ENCODE data around the gene RASSF7.

Gene RASSF7

DNA sequence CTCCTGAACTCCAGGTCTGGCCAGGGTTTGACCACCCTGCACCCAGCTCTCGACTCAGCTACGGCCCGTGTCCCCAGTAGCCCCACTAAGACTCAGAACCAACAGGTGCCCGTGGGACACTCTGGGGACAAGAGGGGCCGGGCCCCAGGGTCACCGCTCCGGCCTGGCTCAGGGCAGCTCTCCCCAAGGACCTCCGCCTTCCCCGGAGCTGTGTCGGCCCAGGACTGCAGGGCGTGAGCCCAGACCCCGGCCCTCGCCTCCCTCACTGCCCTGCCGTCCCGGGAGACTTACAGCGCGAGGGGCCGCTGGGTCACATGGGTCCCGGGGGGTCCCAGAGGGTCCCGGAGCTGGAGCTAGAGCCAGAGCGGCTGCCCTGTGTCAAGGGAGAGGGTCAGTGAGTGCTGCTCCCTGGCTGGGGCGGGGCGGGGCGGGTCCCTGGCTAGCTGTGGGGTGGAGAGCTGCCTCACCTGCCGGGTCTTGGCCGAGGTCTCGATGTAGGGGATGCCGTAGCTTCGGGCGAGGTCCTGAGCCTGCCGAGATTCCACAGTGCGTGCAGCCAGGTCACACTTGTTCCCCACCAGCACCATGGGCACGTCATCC lies 27.7 kb upstream of the RASSF7 start:
- DNase-seq (ENCODE audit: low read depth in 2 of 2) = no peak

DNA sequence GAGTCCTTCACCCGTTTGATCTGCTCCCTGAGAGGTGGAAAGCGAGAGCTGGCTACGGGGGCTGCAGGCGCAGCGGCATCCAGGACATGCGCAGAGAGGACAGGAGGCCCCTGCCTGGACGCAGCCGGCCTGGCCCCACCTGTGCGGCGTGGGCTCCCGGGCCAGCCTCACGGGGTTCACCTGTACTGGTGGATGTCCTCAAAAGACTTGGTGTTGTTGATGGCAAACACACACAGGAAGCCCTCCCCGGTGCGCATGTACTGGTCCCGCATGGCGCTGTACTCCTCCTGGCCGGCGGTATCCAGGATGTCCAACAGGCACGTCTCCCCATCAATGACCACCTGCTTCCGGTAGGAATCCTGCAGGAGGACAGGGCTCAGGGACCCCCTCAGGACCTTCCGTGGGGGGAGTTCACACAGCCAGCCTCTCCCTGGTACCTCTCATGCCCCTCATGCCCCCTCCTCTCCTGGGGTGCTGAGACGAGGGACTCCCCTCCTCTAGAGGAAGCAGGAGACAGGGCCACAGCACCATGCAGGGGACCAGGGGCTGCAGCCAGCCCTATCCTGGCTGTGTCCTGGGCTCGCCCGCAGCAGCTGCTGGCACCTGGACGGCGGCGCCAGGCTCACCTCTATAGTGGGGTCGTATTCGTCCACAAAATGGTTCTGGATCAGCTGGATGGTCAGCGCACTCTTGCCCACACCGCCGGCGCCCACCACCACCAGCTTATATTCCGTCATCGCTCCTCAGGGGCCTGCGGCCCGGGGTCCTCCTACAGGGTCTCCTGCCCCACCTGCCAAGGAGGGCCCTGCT lies 27.0 kb upstream of the RASSF7 start:
- DNase-seq (ENCODE audit: low read depth in 2 of 2) = no peak

DNA sequence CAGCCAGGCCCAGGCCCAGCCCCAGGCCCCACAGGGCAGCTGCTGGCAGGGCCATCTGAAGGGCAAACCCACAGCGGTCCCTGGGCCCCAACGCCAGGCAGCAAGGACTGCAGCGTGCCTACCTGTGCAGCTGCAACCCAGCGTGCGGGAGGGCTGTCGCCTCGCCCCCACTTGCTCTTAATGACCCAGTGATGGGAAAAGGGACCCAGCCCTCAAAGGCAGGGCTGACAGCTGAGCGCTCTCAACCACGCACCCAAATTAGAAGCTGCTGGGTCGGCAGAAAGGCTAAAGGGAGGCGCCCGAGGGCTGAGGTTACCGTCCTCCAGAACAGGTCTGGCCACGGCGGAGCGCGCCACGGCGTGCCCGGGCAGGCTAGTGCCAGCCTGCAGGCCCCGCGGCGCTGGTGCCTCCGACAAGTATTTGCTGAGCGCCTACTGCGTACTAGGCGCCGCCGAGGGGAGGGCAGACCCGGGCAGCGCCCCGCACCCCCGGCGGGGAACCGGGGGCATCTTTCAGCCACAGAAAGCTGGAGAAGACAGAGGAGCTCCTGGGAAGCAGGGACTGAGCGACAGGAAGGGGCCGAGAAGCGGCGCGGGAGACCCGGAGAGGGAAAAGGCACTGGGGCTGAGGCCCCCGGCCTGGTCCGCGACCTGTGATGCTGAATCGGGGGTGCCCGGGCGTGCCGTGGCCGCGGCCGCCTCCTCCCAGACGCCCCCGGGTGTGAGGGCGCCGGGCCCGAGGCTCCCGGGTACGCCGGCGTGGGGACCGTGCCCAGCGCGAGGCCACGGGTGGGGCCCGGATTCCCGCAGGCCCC lies 26.2 kb upstream of the RASSF7 start:
- no peak for DNase-seq (ENCODE audit: low read depth in 2 of 2)

DNA sequence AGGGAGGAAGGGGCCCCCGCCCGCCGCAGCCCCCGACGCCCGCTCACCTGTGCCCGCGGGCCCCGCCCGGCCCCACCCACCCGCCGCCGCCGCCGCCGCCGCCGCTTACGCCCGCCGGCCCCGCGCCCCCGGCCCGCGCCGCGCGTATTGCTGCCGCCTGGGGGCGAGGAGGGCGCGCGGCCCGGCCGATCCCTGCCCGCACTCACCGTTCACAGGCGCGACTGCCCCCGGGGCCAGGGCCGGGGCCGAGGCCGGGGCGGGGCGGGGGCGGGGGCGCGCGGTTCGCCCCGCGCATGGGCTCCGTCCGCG lies 25.6 kb upstream of the RASSF7 start:
- DNase-seq (ENCODE audit: low read depth in 2 of 2) = no peak

DNA sequence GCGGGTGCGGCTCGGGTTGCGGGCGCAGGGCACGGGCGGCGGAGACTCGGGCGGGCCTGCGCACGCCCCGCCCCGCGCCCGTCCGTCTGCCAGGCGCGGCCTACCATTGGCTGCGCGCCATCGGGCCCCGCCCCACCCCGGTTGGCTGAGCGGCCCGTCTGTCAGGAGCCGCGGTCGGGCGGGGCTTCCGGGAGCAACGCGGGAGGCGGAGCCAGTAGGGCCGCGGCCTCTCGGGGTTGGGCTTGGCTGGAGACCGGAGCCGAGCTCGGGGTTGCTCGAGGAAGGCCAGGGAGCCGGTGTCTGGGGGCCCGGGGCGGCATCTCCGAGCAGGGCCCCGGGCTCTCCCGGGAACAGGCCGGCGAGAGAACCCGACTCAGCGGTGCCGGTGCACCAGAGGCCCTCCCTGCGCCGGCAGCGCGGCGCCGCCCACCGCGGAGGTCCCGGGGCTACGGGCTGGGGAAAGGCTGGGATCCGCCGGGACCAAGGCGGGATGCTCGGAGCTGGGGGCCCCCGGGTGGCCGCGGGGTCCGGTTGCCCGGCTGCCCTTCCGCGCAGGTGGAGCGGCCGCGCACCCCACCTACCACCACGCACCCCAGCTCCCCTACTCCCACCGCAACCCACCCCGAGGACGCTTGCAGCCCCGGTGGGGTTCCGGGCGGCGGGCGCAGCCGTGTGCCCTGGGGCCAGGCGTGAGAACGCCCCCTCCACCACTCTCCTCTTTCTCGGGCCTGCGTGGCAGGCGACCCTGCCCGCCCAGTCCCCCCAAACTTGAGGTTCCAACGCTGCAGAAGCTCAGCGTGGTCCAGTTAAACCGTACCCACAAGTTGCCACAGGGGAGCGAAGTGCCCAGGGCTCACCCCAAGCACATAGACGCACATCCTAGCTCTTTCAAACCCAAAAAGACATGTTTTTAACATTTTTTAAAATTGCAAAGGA lies 25.0 kb upstream of the RASSF7 start, which contains the start of gene HRAS:
Gene HRAS, minus strand, starts transcription at position 58 of the 936 bp plus-strand sequence.
- DNase-seq (ENCODE audit: low read depth in 2 of 2) = peak; percentile 88 to 91

DNA sequence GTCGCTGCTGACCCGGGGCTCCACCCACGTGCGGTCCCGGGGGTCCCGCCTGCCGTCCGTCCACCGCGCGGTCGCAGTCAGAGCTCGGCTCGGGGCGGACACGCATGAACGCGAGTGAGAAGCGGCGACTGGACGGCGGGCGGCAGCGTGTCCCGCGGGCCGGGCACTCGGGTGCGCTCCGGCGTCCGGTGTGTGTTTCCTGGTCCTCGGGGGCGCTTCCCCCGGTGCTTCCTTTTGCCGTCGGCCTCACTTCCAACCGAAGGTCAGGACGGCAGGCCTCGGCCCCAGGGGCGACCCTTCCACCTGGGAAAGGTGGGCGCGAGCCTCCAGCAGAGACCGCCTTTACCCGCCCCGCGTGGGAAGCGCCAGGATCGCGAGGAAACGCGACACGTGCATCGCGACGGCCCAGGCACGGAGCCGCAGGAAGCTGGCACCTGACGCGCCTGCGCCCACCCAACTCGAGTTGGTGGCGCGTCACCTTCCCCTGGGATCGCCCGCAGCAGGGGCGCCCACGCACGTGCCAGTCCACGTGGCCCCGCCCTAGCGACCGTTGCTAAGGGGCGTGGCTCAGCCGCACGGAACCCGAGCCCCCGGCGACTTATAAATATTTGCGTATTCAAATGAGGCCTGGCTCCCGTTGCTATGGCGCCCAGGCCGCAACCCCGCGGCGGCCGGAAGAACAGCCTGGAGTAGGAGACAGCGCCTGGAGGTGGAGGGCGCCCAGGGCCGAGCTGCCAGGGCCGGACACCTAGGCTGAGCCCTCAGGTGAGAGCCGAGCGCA lies 23.7 kb upstream of the RASSF7 start, which contains the start of gene LRRC56:
Gene LRRC56, plus strand, starts transcription at position 687 of the 781 bp plus-strand sequence. CDS start 3,158 bp downstream, outside the sequence.
- DNase-seq (ENCODE audit: low read depth in 2 of 2) = peak; percentile 85 to 89

DNA sequence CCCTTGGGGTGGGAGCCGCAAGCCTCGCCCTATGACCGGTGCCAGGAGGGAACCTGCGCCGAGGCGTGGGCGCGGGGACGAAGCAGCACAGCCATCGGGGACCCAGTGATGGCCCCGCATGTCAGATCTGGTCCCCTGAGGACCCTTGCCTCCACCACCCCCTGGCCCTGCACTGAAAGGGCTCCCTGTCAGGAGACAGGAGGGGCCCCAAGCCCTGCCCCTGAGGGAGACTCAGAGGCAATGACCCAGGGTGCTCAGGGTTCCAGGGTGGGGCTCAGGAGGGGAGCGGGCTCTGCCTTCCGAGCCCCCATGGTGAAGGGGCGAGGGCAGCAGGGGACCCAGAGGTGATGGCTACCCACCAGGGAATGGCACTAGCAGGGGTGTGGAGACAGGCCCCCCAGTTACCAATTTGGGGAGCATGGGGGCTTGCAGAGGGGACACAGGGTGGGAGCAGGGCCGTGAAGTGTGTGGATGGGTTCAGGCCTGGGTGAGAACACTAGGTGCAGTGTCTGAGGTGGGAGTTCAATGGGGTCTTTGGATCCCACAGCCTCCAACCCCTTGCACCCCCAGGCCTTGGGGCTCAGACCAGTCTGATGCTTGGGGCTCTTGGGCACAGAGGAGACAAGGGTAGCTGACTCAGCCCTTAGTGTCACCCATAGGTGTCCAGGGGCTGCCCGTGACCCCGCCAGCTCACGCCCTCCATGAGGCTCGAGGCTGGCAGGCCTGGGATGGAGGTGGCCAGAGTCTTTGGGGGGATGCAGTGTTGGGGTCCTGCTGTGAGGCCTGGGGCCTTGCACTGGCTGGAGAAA lies 22.9 kb upstream of the RASSF7 start:
- DNase-seq (ENCODE audit: low read depth in 2 of 2) = no peak

DNA sequence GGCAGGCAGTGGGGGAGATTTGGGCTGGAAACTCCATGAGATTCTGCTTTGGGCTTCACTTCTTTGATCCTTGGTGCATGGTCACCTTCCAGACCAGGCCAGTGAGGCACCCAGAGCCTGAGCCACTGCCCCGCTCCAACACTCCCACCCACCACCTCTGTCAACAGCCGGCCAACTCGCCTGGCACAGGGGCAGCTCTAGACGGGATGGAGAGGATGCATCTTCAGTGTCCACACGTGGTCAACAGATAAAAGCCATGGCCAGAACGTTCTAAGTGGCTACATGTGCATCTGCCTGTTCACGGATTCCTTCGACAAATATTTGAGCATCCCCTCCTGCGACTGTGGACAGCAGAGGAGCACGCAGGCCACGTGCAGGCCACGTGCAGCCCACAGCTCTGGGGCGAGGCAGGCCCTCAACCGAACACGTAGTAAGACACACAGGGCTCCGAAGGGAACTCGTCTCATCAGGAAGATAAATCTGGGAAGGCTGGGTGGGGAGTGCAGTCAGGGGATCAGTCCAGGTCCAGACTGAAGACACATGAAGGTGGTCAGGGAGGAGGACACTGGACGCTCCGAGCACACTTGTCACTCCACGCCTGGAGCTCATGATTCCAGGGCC lies 22.2 kb upstream of the RASSF7 start:
- DNase-seq (ENCODE audit: low read depth in 2 of 2) = no peak

DNA sequence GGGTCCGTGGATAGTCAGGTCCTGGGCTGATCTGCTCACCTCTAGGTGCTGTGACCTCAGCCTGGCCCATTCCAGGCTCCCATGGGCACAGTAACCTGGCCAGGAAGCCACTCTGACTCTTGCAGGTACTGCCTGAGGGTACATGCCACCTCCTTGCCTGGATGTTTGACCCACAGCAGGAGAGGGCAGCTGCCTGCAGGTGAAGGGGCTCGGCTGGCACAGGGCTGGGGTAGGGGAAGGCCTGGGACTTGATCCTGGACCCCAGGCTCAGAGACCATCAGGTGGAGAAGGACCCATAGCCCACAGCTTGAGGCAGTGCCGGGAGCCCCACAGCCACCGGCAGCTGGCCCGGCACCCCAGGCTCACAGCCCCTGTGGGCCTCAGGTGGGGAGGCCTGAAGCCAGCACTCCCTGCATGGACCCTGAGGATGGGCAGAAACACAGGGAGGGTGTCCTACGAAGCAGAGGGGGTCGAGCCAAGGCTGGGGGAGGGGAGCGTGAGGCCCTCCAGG lies 20.7 kb upstream of the RASSF7 start:
- DNase-seq (ENCODE audit: low read depth in 2 of 2) = no peak

DNA sequence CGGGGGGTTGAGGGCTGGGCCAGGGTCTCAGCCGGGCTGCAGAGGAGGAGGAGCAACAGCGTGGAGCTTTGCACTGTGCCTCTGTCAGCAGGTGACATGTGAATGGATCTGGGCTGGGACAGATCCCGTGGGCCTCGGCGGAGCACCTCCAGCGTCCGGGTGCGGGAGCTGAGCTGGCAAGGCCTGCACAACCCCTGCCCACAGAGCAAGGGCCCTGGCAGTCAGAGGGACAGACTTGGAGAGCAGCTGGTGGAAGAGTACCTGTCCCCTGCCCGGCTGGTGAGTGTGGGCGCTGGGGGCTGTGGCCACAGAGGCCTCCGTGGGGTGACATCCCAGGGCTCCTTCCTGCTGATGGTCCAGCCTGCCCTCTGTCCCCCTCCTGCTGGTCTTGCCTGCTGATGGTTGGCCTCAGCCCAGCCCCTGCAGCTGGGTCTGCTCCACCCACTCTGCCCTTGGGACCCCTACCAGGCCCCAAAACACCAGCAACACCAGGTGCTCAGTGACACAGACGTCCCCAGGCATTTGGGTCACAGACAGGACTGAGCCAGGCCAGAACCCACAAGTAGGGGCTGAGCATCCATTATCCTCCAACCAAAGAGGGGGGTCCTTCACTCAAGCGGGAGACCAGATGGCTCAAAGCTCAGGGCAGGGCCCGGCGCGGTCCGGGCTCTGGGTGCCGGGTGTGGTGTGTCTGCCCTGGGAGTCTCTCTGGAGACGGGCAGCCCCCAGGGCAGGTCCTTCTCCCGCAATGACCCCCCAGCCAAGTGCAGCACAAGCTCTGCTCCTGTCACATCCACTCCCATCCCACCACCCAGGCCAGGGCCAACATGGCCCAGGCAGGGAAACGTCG lies 20.0 kb upstream of the RASSF7 start:
- DNase-seq (ENCODE audit: low read depth in 2 of 2) = no peak

DNA sequence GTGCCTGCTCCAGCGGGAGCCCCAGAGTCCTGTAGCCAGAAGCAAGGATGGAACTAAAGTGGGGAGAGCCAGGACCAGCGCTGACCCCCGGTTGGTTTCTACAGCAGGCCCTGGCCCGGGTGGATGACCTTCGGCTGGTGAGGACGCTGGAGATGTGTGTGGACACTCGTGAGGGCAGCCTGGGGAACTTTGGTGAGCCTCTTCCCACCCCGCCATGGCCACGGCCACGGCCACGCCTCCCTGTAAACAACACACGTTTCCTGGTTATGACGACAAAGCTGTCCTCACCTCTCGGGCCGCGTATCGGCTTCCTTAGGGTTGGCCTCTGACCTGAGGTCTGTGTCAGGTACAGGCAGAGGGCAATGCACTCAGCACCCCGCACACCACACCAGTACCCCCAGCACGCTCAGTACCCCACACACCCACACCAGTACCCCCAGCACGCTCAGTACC lies 19.3 kb upstream of the RASSF7 start:
- DNase-seq (ENCODE audit: low read depth in 2 of 2) = no peak

DNA sequence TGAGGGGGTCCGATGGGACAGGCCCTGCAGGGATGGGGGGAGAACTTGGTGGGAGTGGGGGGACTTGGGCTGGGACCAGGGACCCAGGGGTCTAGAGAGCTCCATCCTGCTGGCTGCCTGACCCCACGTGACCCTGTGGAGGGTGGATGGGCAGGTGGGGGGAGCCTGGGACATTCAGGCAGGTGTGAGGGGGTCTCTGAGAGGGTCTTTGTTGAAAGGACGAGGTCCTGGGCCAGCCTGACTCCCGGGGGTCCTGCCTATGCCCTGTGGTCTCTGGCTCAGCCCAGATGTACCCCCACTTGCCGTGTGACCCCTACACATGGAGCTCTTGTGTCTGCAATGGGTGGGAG lies 16.0 kb upstream of the RASSF7 start:
- no peak for DNase-seq (ENCODE audit: low read depth in 2 of 2)

DNA sequence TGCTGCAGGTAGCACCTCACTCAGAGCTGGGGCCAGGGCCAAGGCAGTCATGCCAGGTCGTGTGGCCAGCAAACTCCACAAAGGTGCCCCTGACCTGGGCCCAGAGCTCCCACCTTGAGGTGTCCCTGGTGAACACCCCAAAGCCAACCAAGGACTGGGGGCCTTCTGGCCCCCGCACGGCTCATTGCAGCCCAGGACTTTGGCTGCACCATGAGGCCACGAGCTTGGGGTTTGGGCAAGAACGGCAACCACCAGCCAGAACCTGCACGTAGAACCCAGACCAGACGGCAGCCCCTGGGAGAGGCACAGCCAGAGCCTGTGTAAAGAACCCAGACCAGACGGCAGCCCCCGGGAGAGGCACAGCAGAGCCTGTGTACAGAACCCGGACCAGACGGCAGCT lies 15.6 kb upstream of the RASSF7 start:
- no peak for DNase-seq (ENCODE audit: low read depth in 2 of 2)

DNA sequence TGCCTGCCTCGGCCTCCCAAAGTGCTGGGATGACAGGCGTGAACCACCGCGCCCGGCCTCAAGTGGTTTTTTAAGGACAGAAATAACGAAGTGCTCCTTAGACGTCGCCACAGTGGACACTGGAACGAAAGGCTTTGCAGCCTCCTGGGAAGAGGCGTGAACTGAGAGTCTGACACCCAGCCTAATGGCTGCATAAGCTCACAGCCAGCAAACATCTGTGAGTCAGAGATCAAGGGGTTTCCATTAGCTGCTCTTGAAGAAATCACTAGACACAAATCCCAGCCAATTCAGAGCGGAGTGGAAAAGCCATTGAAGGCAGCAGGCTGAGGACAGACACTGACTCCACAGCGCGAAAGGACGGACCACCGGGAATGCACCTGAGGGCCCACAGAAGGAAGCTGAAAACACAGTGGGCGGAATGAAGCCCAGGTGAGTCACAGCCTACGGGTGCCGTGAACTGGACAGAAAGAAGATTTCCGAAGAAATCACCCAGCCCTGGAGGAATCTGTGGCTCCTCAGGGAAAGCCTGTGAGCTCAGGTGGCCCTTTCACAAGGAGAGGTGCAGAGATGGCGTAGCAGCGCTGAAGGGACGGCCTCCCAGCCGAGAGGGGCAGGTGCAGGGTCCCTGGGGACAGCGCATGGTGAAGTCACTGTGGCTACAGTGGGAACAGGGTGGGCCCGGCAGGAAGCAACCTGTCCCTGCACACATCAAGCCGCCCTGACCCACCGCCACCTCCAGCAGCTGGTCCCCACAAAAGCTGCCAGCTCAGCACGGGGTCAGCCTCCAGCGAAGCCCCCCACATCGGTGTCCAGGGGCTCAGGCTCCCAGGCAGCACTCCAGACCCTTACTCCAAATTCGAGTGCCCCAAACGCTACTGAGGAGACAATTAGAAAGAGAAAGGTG lies 11.8 kb upstream of the RASSF7 start:
- no peak for DNase-seq (ENCODE audit: low read depth in 2 of 2)

DNA sequence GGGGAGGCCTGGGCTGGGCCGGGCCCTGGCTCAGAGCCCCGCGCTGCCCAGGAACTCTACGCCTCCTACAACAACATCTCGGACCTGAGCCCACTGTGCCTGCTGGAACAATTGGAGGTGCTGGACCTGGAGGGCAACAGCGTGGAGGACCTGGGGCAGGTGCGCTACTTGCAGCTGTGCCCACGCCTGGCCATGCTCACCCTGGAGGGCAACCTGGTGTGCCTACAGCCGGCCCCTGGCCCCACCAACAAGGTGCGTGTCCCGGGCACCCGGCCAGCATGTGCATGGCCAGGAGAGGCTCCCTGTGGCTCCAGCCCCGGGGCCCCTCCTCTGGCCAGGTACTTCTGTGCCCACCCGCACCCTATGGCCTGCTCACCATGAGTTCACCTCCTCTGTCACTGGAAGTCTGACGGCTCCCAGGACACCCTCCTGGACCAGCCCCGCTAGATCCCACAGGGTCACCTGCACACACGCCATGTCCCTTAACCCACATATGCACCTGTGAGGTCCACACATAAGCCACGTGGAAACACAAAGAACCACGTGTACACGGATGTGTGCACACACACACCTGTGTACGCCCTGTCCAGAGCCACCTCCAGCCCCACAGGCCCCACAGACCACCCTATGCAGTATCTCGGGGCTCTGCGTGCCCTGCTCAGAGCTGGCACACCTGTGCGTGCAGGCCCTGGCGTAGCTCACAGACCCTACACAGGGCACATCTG lies 10.6 kb upstream of the RASSF7 start:
- DNase-seq (ENCODE audit: low read depth in 2 of 2) = no peak

DNA sequence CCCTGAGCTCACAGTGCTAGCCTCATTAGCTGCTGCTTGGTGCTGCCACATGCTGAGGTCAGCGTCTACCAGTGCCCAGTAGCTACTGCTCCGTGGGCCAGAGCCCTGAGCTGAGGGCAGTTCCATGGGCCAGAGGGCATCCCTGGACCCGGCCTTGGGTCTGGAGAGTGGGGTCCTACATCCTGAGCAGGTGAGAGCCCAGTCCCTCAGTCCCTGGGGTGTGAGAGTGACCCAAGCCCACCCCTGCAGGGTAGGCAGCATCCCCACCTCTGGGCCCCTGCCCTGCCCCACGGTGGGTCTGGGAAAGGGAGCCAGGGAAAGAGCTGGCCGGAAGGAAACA lies 10.1 kb upstream of the RASSF7 start:
- no peak for DNase-seq (ENCODE audit: low read depth in 2 of 2)

DNA sequence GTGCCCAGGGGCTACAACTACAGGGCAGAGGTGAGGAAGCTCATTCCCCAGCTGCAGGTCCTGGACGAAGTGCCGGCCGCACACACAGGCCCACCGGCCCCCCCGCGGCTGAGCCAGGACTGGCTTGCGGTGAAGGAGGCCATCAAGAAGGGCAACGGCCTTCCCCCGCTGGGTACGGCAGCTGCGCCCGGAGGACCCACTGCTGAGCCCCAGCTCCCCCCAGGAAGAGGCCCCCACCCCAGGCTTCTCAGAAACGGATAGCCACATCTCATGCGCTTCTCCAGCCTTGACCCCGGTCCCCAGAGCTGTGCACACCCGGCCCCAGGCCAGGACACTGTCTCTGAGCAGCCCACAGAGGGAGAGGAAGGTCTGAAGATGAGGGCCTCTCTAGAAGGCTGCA lies 9.6 kb upstream of the RASSF7 start:
- no peak for DNase-seq (ENCODE audit: low read depth in 2 of 2)

Measured in stimulated activated CD8-positive, alpha-beta memory T cell treated with anti-CD3 and anti-CD28 coated beads, Interleukin-15, amount 100 ng/mL, for 4 hours (primary cell).